T-helper 2 cell treated with Interferon-gamma antibody and Interleukin-4, amounts not matched to agents 5 μg/mL and 100 μg/mL, for 36 hours (primary cell): ENCODE measurements around the gene ATRAID.

Source experiments
- DNase-seq: peaks from one replicate; pipeline ENCODE4 v3.0.0; 2021; ENCODE audit warnings: low spot score
- H3K27ac Mint-ChIP-seq: one replicate; pipeline ENCODE4 v1.8.0; 2021; ENCODE audit warnings: mild to moderate bottlenecking, mixed read lengths
- H3K27me3 Mint-ChIP-seq: one replicate; pipeline ENCODE4 v1.8.0; 2021; ENCODE audit warnings: low read depth, mixed read lengths
- H3K36me3 Mint-ChIP-seq: one replicate; pipeline ENCODE4 v1.8.0; 2021; ENCODE audit warnings: low read depth, mixed read lengths
- H3K4me1 Mint-ChIP-seq: one replicate; pipeline ENCODE4 v1.8.0; 2021; ENCODE audit warnings: low read depth, mixed read lengths
- H3K4me3 Mint-ChIP-seq: one replicate; pipeline ENCODE4 v1.8.0; 2022; ENCODE audit warnings: mild to moderate bottlenecking, moderate library complexity, mixed read lengths
- H3K9me3 Mint-ChIP-seq: one replicate; pipeline ENCODE4 v1.8.0; 2021; ENCODE audit warnings: mixed read lengths

Gene ATRAID

DNA sequence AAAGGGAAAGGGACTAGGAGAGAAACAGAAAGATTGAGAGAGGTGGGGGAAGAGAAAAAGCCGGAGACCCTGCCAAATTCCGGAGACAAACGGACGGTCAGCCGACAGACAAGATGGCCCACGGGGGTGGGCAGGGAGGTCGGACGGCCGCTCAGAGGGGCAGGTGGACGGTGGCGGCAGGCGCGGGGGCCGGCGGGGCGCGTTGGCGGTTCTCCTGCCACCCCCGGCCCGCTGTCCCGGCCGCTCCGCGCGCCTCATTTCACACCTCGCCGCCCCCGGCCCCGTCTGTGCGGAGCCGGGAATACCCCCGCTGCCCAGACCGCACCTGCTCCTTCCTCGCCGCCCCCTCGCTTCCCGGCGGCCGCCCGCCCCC is 50.1 kb downstream of the ATRAID start:
- Mint-ChIP-seq H3K4me3 (peak overlapping the region; percentile 58), H3K27ac (no peak overlapping the region), H3K27me3 (peaks cover 45% of the 10 kb centered on the region), H3K36me3 (peaks cover 2% of the 10 kb centered on the region), H3K9me3 (no peaks in the 10 kb centered on the region), H3K4me1 (peaks cover 17% of the 10 kb centered on the region)
- peak; percentile 30 for DNase-seq

DNA sequence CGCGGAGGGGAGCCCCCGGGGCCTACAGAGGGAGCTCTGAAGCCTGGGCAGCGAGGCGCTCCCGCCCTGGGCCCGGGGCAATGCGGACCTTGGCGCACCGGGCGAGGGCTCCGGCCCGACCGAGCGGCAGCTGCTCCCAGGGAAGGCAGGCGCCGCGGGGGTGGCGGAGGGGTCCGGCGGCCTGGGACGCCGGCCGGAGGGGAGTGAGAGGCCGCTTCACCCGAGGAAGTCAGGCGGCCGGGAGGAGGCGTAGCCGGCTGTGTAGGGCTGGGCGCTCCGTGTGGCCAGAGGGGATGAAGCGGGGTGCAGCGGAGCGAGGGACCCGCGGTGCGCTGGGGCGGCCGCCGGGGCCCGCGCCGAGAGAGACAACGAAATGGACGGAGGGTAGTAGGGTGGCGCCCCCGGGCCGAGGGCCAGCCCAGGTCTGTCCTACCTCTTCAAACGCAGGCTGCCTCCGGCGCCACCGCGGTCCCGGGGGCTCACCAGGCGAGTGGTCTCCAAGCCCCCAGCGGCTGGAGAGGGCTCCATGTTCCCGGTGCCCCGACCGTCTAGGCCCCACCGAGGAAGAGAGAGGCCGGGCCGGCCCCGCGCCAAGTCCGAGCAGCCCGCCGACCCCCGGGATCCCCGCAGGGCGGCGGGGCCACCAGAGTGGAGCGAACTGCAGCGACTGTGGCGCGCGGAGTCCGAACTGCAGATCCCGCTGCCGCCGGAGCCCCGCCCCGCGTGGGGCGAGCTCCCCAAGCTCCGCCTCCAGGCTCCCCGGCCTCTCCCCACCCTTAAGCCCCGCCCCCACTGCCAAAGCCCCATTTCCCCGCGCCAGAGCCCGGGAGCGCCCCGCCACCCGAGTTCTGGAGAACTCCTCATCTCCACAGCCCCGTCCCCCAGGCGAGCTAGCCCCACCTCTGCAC is 50.8 kb downstream of the ATRAID start, which contains the start of gene SLC30A3:
SLC30A3 (minus strand) TSS at position 669 of the 908 bp plus-strand sequence; CDS start at position 528, 141 bp downstream.
- DNase-seq, result peak; percentile 66
- peaks cover 45% of the 10 kb centered on the region for H3K27me3 Mint-ChIP-seq
- peak within 1 kb of the TSS; percentile 29 for H3K27ac Mint-ChIP-seq
- H3K9me3 Mint-ChIP-seq, result no peaks in the 10 kb centered on the region
- peaks cover 17% of the 10 kb centered on the region for H3K4me1 Mint-ChIP-seq
- peak within 1 kb of the TSS; percentile 93 for H3K4me3 Mint-ChIP-seq
- peaks cover 2% of the 10 kb centered on the region for H3K36me3 Mint-ChIP-seq

DNA sequence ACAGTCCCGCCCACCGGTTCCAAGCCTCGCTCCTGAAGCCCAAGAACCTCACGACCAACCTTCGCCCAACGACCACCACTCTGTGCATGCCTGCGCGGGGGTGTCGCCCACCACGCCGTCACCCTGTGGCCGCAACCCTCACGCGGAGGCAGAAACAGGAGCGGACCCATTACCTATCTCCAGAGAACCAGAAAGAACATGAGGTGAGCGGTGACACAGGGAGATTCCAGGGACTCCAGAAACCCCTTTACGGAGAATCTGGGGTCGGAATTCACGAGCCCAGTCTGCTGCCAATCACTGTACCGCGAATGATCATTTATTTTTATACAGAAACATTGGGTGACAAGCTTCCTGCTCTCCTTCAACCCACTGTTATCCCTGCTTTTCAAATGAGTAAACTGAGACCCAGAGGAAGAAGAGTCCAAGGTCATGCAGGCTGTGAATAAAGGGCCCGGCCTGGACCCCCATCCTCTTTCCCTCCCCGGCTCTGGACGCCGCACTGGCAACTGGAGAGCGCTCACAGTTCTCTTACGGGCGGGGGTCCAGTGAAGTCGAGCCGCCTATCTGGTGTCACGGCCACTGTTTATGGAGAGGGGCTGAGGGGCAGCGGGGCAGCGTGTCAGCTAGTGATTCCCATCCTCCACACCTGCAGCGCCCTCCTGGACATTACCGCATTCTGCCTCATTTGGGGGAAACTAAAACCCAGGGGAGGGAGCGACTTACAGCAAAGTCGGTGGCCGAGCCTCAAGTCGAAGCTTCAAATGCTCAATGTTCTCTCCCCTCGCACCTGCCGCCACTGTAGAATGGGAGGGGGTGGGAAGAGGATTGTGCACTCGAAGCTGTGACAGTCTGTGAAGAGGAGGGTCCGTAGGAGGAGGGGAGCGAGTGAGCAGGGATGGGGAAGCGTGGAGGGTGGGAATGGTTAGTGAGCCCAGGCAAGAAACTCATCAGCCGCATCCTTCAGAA is 51.7 kb downstream of the ATRAID start:
- Mint-ChIP-seq H3K27me3 (peaks cover 43% of the 10 kb centered on the region), H3K9me3 (no peaks in the 10 kb centered on the region), H3K36me3 (peaks cover 2% of the 10 kb centered on the region), H3K4me1 (peaks cover 17% of the 10 kb centered on the region), H3K4me3 (peak overlapping the region; percentile 93), H3K27ac (peak overlapping the region; percentile 29)
- no peak for DNase-seq

DNA sequence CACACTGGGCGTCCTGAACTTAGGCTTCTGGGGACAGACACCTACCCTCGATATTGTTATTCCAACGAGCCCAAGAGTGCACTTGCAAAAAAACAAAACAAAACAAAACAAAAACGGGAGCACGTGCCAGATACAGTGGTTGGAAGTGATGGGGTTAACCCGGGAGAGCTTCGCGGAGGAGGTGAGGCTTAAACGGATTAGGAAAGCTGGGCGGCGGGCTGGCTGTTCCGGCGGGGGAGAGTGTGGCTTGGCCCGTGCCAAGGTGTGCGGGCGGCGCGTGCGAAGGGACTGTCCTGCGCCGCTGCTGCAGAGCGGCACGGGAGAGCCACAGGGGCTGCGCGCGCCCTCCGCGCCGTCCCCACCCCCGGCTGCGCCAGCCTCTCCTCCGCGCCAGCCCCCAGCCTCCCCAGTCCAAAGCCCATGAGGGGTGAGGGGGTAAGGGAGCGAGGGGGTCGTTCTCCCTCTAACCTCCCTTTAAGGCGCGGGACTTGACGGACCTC is 52.5 kb downstream of the ATRAID start:
- Mint-ChIP-seq H3K36me3 (peaks cover 2% of the 10 kb centered on the region), H3K4me3 (peak overlapping the region; percentile 93), H3K9me3 (no peaks in the 10 kb centered on the region), H3K27ac (no peak overlapping the region), H3K27me3 (peaks cover 43% of the 10 kb centered on the region), H3K4me1 (peaks cover 17% of the 10 kb centered on the region)
- DNase-seq, result no peak

DNA sequence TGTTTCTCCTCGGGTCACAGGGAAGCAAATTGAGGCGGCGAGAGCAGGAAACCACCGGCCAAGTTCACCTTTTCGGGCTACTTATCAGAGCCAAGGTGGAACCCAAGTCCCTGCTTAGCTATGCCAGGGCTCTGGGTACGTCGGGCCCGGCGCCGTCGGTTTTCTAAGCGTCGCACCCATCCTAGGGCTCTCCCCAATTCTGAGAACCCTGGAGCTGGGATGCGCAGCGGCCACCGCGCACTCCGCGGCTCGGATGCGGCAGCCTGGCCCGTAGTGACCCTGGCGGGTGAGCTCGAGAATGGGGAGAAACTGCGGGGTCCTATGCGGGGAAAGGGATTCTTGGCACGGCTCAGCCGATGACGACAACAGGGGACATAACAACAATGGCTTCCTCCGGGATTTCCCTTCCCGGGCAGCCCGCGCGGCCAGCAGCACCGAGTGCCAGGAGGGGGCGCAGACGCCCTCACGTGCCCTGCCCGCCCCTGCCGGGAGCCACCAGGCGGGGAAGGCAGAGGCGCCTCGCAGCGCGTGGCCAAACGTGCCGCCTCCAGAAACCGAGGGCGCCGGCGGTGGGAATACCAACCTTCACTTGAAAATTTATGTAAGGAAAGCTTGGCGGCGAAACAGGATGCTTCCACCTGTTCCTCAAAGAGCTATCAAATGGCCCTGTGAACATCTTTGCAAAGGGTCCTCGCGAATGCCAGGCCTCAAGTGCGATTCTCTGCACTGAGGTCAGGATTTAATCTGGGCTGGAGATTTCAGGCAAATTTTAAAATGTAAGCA is 53.1 kb downstream of the ATRAID start:
- no peaks in the 10 kb centered on the region for H3K9me3 Mint-ChIP-seq
- H3K36me3 Mint-ChIP-seq, result peaks cover 2% of the 10 kb centered on the region
- peaks cover 17% of the 10 kb centered on the region for H3K4me1 Mint-ChIP-seq
- no peak overlapping the region for H3K27ac Mint-ChIP-seq
- H3K27me3 Mint-ChIP-seq, result peaks cover 44% of the 10 kb centered on the region
- H3K4me3 Mint-ChIP-seq, result peak overlapping the region; percentile 65
- DNase-seq, result peak; percentile 60

DNA sequence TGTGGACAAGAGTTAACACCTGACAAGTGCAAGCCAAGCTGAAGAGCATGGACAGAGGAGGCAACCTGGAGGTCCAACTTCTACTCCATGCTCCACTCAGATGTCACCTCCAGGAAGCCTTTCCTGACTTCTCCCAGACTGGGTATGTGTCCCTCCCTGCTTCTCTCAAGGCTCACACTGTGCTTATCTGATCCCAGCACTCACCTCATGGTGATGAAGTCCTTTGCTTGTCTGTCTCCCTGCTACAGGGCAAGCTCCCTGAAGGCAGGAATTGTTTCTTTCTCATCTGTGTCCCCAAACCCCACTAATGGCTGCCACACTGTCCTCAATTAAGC is 53.7 kb downstream of the ATRAID start:
- H3K36me3 Mint-ChIP-seq, result peaks cover 2% of the 10 kb centered on the region
- peak overlapping the region; percentile 65 for H3K4me3 Mint-ChIP-seq
- H3K27ac Mint-ChIP-seq, result no peak overlapping the region
- H3K27me3 Mint-ChIP-seq, result peaks cover 40% of the 10 kb centered on the region
- peaks cover 17% of the 10 kb centered on the region for H3K4me1 Mint-ChIP-seq
- H3K9me3 Mint-ChIP-seq, result no peaks in the 10 kb centered on the region
- no peak for DNase-seq
